MM.1S (cell line): ENCODE measurements around the gene IL15.
"Not testable (repeated sequence)": the region's sequence is repeated elsewhere in the genome, so short reads cannot be mapped to it uniquely, and the experiment has no call there.

Experiments used
- DNase-seq: peaks from one replicate; pipeline ENCODE4 v3.0.0-alpha.2; 2015
- H2AFZ ChIP-seq: fragments of 300-600 bp; sonication (generic); 2 replicates; pipeline ENCODE4 v1.6.0; 2016; ENCODE audit warnings: antibody characterized with exemption, low read length
- H3F3A ChIP-seq: fragments of 300-600 bp; sonication (generic); 2 replicates; pipeline ENCODE4 v1.6.1; 2016; ENCODE audit warnings: mild to moderate bottlenecking, antibody characterized with exemption, low read length, moderate library complexity, mixed read lengths; ENCODE audit not compliant: insufficient read depth
- H3K27ac ChIP-seq: fragments of 300-600 bp; sonication (generic); 2 replicates; pipeline ENCODE4 v1.5.1; 2016; ENCODE audit warnings: mild to moderate bottlenecking, low read length
- H3K27me3 ChIP-seq: fragments of 300-600 bp; sonication (generic); replicated peaks from 2 replicates; pipeline ENCODE4 v1.6.0; 2016; ENCODE audit warnings: low read length; ENCODE audit not compliant: insufficient read depth
- H3K36me3 ChIP-seq: fragments of 300-600 bp; sonication (generic); replicated peaks from 2 replicates; pipeline ENCODE4 v1.6.1; 2016; ENCODE audit warnings: mild to moderate bottlenecking, low read length, mixed read lengths; ENCODE audit not compliant: insufficient read depth
- H3K4me1 ChIP-seq: fragments of 300-600 bp; sonication (generic); 2 replicates; pipeline ENCODE4 v1.6.1; 2016; ENCODE audit warnings: low read length, mixed read lengths
- H3K4me2 ChIP-seq: fragments of 300-600 bp; sonication (generic); 2 replicates; pipeline ENCODE4 v1.6.0; 2016; ENCODE audit warnings: low read depth, low read length
- H3K4me3 ChIP-seq: fragments of 300-600 bp; sonication (generic); 2 replicates; pipeline ENCODE4 v1.5.1; 2016; ENCODE audit warnings: low read length, mixed read lengths
- H3K79me2 ChIP-seq: fragments of 300-600 bp; sonication (generic); 2 replicates; pipeline ENCODE4 v1.6.1; 2016; ENCODE audit warnings: mixed run types, low read length, mixed read lengths
- H3K9ac ChIP-seq: fragments of 300-600 bp; sonication (generic); 2 replicates; pipeline ENCODE4 v1.6.1; 2016; ENCODE audit warnings: low read length, mixed read lengths
- H3K9me2 ChIP-seq: fragments of 300-600 bp; sonication (generic); replicated peaks from 2 replicates; pipeline ENCODE4 v1.6.1; 2016; ENCODE audit warnings: mild to moderate bottlenecking, low read length, mixed read lengths; ENCODE audit not compliant: insufficient read depth
- H3K9me3 ChIP-seq: fragments of 300-600 bp; sonication (generic); replicated peaks from 2 replicates; pipeline ENCODE4 v1.6.1; 2016; ENCODE audit warnings: mild to moderate bottlenecking, low read length, mixed read lengths; ENCODE audit not compliant: insufficient read depth
- H4K20me1 ChIP-seq: fragments of 300-600 bp; sonication (generic); 2 replicates; pipeline ENCODE4 v1.6.1; 2016; ENCODE audit warnings: mild to moderate bottlenecking, low read length, moderate library complexity, mixed read lengths; ENCODE audit not compliant: insufficient read depth
- CTCF ChIP-seq: fragments of 300-600 bp; sonication (generic); IDR thresholded peaks from 2 replicates; pipeline ENCODE4 v1.5.1; 2016; ENCODE audit warnings: antibody characterized with exemption, low read length, mixed read lengths
- EZH2 ChIP-seq: fragments of 300-600 bp; sonication (generic); optimal IDR thresholded peaks from 2 replicates; pipeline ENCODE3; 2017; ENCODE audit warnings: low read depth, mild to moderate bottlenecking, antibody characterized with exemption, low read length, mixed read lengths
- EZH2phosphoT487 ChIP-seq: fragments of 300-600 bp; sonication (generic); IDR thresholded peaks from 2 replicates; pipeline ENCODE4 v1.6.1; 2018; ENCODE audit warnings: antibody characterized with exemption, low read length

Gene IL15

GRCh38 chr4:141686146-141686775 lies 49.9 kb downstream of the IL15 start:
- H3K36me3 ChIP-seq: no peaks in the 10 kb centered on the region
- no peak for DNase-seq
- H3K9ac ChIP-seq: no peak overlapping the region
- no peaks in the 10 kb centered on the region for H3K79me2 ChIP-seq
- no peaks in the 10 kb centered on the region for H3F3A ChIP-seq
- no peak overlapping the region for H2AFZ ChIP-seq
- TF ChIP-seq CTCF (no peak), EZH2 (no peak), EZH2phosphoT487 (no peak)
- no peaks in the 10 kb centered on the region for H3K9me3 ChIP-seq
- H4K20me1 ChIP-seq: no peaks in the 10 kb centered on the region
- H3K27ac ChIP-seq: no peak overlapping the region
- no peak overlapping the region for H3K4me3 ChIP-seq
- no peaks in the 10 kb centered on the region for H3K9me2 ChIP-seq
- no peaks in the 10 kb centered on the region for H3K4me1 ChIP-seq
- no peak overlapping the region for H3K4me2 ChIP-seq
- no peaks in the 10 kb centered on the region for H3K27me3 ChIP-seq

GRCh38 chr4:141686879-141687278 lies 50.5 kb downstream of the IL15 start:
- no peak overlapping the region for H3K27ac ChIP-seq
- TF ChIP-seq EZH2: no peak
- no peak for TF ChIP-seq CTCF
- TF ChIP-seq EZH2phosphoT487: no peak
- H4K20me1 ChIP-seq: no peaks in the 10 kb centered on the region
- H3K27me3 ChIP-seq: no peaks in the 10 kb centered on the region
- DNase-seq: no peak
- no peaks in the 10 kb centered on the region for H3K79me2 ChIP-seq
- no peak overlapping the region for H3K9ac ChIP-seq
- no peaks in the 10 kb centered on the region for H3K9me2 ChIP-seq
- H3K4me2 ChIP-seq: no peak overlapping the region
- H3K4me3 ChIP-seq: no peak overlapping the region
- H3K9me3 ChIP-seq: no peaks in the 10 kb centered on the region
- H3F3A ChIP-seq: no peaks in the 10 kb centered on the region
- no peaks in the 10 kb centered on the region for H3K4me1 ChIP-seq
- H3K36me3 ChIP-seq: no peaks in the 10 kb centered on the region
- H2AFZ ChIP-seq: no peak overlapping the region

- not testable (repeated sequence) for H2AFZ ChIP-seq, H3K4me1 ChIP-seq, H4K20me1 ChIP-seq, H3F3A ChIP-seq, H3K27ac ChIP-seq, H3K9me2 ChIP-seq, H3K36me3 ChIP-seq, H3K79me2 ChIP-seq, DNase-seq, H3K9me3 ChIP-seq, H3K4me2 ChIP-seq, H3K4me3 ChIP-seq, H3K27me3 ChIP-seq, H3K9ac ChIP-seq
These were observed 53.4 kb downstream of the IL15 start for GRCh38 chr4:141689726-141690296.

GRCh38 chr4:141691247-141691646 lies 54.9 kb downstream of the IL15 start:
- not testable (repeated sequence) for H3K27me3 ChIP-seq, H3K4me2 ChIP-seq, DNase-seq, H2AFZ ChIP-seq, H3K9me3 ChIP-seq, H3F3A ChIP-seq, H3K4me3 ChIP-seq, H4K20me1 ChIP-seq, H3K36me3 ChIP-seq, H3K27ac ChIP-seq, H3K9me2 ChIP-seq, H3K79me2 ChIP-seq, H3K9ac ChIP-seq, H3K4me1 ChIP-seq
